Globus pallidus (tissue), 1 donor: ENCODE data around the gene LRRC46.

ENCODE experiments used
- DNase-seq: peaks from one replicate; pipeline ENCODE4 v3.0.0-alpha.2; 2015; ENCODE audit warnings: low spot score

LRRC46 gene

GRCh38 chr17:47877368-47878034 is 46.0 kb downstream of the LRRC46 start:
- DNase-seq = no peak

- DNase-seq = no peak
Observed at GRCh38 chr17:47878203-47879027, 46.9 kb downstream of the LRRC46 start.

- DNase-seq = no peak
Observed at GRCh38 chr17:47879028-47879585, 47.6 kb downstream of the LRRC46 start.

- DNase-seq = no peak
Observed at GRCh38 chr17:47879776-47880454, 48.4 kb downstream of the LRRC46 start.

- no peak for DNase-seq
Observed at GRCh38 chr17:47882247-47882646, 50.8 kb downstream of the LRRC46 start.

GRCh38 chr17:47882695-47883588 is 51.5 kb downstream of the LRRC46 start:
- no peak for DNase-seq

GRCh38 chr17:47883589-47884426 is 52.3 kb downstream of the LRRC46 start:
- no peak for DNase-seq

- no peak for DNase-seq
Observed at GRCh38 chr17:47884427-47884740, 52.9 kb downstream of the LRRC46 start.

- no peak for DNase-seq
Observed at GRCh38 chr17:47884905-47885730, 53.6 kb downstream of the LRRC46 start.
